GM23338 (cell line): ENCODE data around the gene IPO13. TPM values are rescaled to one million over a fixed set of nuclear protein-coding genes. Genes with fewer than 3 reads are reported as not detected.

Experiments
- ATAC-seq: fragments of 200-7000 bp; cut with Tn5 transposase; 3 replicates; pipeline ENCODE4 v1.9.1; 2020
- DNase-seq: peaks from one replicate; pipeline ENCODE4 v3.0.0-alpha.2; 2015; ENCODE audit warnings: low spot score
- H2AFZ ChIP-seq: fragments of 200-600 bp; sonication (generic); 2 replicates; pipeline ENCODE4 v1.8.0; 2016; ENCODE audit warnings: antibody characterized with exemption, mild to moderate bottlenecking, moderate library complexity
- H3F3A ChIP-seq: fragments of 200-600 bp; sonication (generic); replicated peaks from 2 replicates; pipeline ENCODE4 v1.8.0; 2017; ENCODE audit warnings: antibody characterized with exemption, mixed run types, low read depth
- H3K27ac ChIP-seq: fragments of 200-600 bp; sonication (generic); 2 replicates; pipeline ENCODE4 v1.6.1; 2016; ENCODE audit warnings: low read depth
- H3K27me3 ChIP-seq: fragments of 200-600 bp; sonication (generic); 2 replicates; pipeline ENCODE4 v1.8.0; 2016; ENCODE audit warnings: mild to moderate bottlenecking, mixed run types, moderate library complexity; ENCODE audit not compliant: insufficient read depth
- H3K36me3 ChIP-seq: fragments of 200-600 bp; sonication (generic); 2 replicates; pipeline ENCODE4 v1.8.0; 2016; ENCODE audit warnings: mild to moderate bottlenecking; ENCODE audit not compliant: insufficient read depth
- H3K4me1 ChIP-seq: fragments of 200-600 bp; sonication (generic); 2 replicates; pipeline ENCODE4 v1.8.0; 2016; ENCODE audit warnings: mild to moderate bottlenecking, moderate library complexity; ENCODE audit not compliant: insufficient read depth
- H3K4me2 ChIP-seq: fragments of 200-600 bp; sonication (generic); 2 replicates; pipeline ENCODE4 v1.7.1; 2017; ENCODE audit warnings: mixed run types
- H3K4me3 ChIP-seq: fragments of 200-600 bp; sonication (generic); 2 replicates; pipeline ENCODE4 v1.6.1; 2016; ENCODE audit warnings: mixed run types
- H3K79me2 ChIP-seq: fragments of 200-600 bp; sonication (generic); replicated peaks from 2 replicates; pipeline ENCODE4 v1.8.0; 2017; ENCODE audit warnings: mild to moderate bottlenecking; ENCODE audit not compliant: insufficient read depth
- H3K9me2 ChIP-seq: fragments of 200-600 bp; sonication (generic); 2 replicates; pipeline ENCODE4 v1.8.0; 2017; ENCODE audit not compliant: insufficient read depth
- H4K20me1 ChIP-seq: fragments of 200-600 bp; sonication (generic); replicated peaks from 2 replicates; pipeline ENCODE4 v1.8.0; 2017; ENCODE audit warnings: mild to moderate bottlenecking; ENCODE audit not compliant: insufficient read depth
- H3K27ac Mint-ChIP-seq: 2 replicates; pipeline ENCODE4 v1.8.0; 2020; ENCODE audit warnings: inconsistent platforms, mild to moderate bottlenecking, moderate library complexity, mixed read lengths
- H3K27me3 Mint-ChIP-seq: 3 replicates; pipeline ENCODE4 v1.8.0; 2022; ENCODE audit warnings: low read depth, mild to moderate bottlenecking, moderate library complexity, mixed read lengths, inconsistent platforms; ENCODE audit not compliant: insufficient read depth, poor library complexity
- H3K36me3 Mint-ChIP-seq: 3 replicates; pipeline ENCODE4 v1.8.0; 2021; ENCODE audit warnings: low read depth, mild to moderate bottlenecking, inconsistent platforms, moderate library complexity, mixed read lengths
- H3K4me1 Mint-ChIP-seq: 3 replicates; pipeline ENCODE4 v1.8.0; 2020; ENCODE audit warnings: mild to moderate bottlenecking, inconsistent platforms, mixed read lengths
- H3K4me3 Mint-ChIP-seq: 3 replicates; pipeline ENCODE4 v1.8.0; 2021; ENCODE audit warnings: moderate library complexity, mild to moderate bottlenecking, inconsistent platforms, mixed read lengths
- H3K9me3 Mint-ChIP-seq: 3 replicates; pipeline ENCODE4 v1.8.0; 2020; ENCODE audit warnings: moderate library complexity, mild to moderate bottlenecking, inconsistent platforms, mixed read lengths
- JUNB ChIP-seq: IDR thresholded peaks from one replicate; pipeline ENCODE4 v1.6.1; 2016; ENCODE audit warnings: antibody characterized with exemption; ENCODE audit not compliant: unreplicated experiment
- POLR2AphosphoS5 ChIP-seq: IDR thresholded peaks from 2 replicates; pipeline ENCODE4 v1.6.1; 2016; ENCODE audit warnings: antibody characterized with exemption, low read depth
- STAT1 ChIP-seq: IDR thresholded peaks from one replicate; pipeline ENCODE4 v1.6.1; 2016; ENCODE audit warnings: antibody characterized with exemption; ENCODE audit not compliant: unreplicated experiment
- ZNF114 ChIP-seq: fragments of 250-450 bp; sonication (Bioruptor Pico); IDR thresholded peaks from 2 replicates; pipeline ENCODE4 v1.5.0; 2020; ENCODE audit warnings: mild to moderate bottlenecking, moderate library complexity
- polyA plus RNA-seq: library from polyadenylated mRNA; unstranded; fragments of >200 nt; fragmentation: Nextera tagmentation; extraction: Ambion mirVana; gene quantifications from 2 replicates; pipeline ENCODE4 v1.2.1, GENCODE V29; 2016
- total RNA-seq: library from RNA; depleted of rRNA; stranded (reverse); fragments of >200 nt; shearing (Covaris generic); gene quantifications from 2 replicates; pipeline ENCODE4 v1.2.3, GENCODE V29; 2014
- TF ChIP-seq, protein P1 (sequence below): fragments of 250-450 bp; sonication (Bioruptor Pico); IDR thresholded peaks from 2 replicates; pipeline ENCODE4 v1.5.0; 2020; ENCODE audit warnings: mild to moderate bottlenecking, moderate library complexity

Gene IPO13
- total and polyA plus RNA-seq, 2 experiments from 2014 or later, result 10.4 to 22.8 TPM

DNA sequence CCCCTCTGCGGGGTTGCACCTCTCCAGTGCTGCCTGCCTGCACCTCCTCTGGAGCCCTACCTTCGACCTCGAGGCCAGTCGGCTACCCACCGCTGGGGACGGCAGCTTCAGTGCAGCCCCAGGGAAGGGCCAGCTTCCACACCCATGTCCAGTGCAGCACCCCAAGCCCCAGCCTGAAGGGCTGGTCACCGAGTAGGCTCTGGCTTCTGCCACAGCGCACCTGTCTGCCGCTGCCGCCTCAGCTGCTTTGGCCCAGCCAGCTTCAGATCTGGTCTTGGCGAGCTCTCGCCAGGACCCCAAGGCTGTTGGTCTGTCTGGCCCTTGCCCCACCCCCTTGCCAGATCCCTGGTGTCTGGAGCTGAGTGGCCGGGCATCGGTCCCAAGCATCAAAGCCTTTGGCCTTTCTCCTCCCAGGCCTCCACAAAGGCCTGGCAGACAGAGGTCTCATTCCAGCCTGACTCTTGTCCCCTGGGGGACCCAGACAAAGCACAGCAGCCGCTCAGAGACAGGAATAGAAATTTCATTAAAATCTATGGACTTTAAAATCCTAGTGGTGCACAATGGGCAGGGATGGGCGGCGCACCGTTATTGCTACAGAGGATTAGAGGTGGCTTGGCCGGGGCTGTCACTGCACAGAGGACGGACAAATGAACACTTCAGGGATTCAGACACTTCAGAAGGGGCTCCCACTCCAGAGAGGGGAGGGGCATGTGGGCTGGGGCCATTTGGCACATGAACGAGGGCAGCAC, 49.4 kb downstream of the IPO13 start:
- H3K4me3 ChIP-seq, result no peak overlapping the region
- Mint-ChIP-seq H3K36me3 (peaks cover 30% of the 10 kb centered on the region), H3K27me3 (peaks cover 34% of the 10 kb centered on the region), H3K4me1 (peaks cover 29% of the 10 kb centered on the region), H3K9me3 (no peaks in the 10 kb centered on the region), H3K27ac (no peak overlapping the region), H3K4me3 (no peak overlapping the region)
- no peaks in the 10 kb centered on the region for H3K79me2 ChIP-seq
- H2AFZ ChIP-seq, result no peak overlapping the region
- H4K20me1 ChIP-seq, result no peaks in the 10 kb centered on the region
- ATAC-seq (no peak), DNase-seq (no peak)
- no peak overlapping the region for H3K27ac ChIP-seq
- peaks cover 13% of the 10 kb centered on the region for H3F3A ChIP-seq
- H3K4me2 ChIP-seq, result no peak overlapping the region
- peaks cover 10% of the 10 kb centered on the region for H3K4me1 ChIP-seq
- no peaks in the 10 kb centered on the region for H3K9me2 ChIP-seq
- H3K27me3 ChIP-seq, result peaks cover 6% of the 10 kb centered on the region; the same call in 1 of the 2 replicates
- TF ChIP-seq JUNB, result no peak
- TF ChIP-seq POLR2AphosphoS5, result no peak
- TF ChIP-seq, protein P1, sequence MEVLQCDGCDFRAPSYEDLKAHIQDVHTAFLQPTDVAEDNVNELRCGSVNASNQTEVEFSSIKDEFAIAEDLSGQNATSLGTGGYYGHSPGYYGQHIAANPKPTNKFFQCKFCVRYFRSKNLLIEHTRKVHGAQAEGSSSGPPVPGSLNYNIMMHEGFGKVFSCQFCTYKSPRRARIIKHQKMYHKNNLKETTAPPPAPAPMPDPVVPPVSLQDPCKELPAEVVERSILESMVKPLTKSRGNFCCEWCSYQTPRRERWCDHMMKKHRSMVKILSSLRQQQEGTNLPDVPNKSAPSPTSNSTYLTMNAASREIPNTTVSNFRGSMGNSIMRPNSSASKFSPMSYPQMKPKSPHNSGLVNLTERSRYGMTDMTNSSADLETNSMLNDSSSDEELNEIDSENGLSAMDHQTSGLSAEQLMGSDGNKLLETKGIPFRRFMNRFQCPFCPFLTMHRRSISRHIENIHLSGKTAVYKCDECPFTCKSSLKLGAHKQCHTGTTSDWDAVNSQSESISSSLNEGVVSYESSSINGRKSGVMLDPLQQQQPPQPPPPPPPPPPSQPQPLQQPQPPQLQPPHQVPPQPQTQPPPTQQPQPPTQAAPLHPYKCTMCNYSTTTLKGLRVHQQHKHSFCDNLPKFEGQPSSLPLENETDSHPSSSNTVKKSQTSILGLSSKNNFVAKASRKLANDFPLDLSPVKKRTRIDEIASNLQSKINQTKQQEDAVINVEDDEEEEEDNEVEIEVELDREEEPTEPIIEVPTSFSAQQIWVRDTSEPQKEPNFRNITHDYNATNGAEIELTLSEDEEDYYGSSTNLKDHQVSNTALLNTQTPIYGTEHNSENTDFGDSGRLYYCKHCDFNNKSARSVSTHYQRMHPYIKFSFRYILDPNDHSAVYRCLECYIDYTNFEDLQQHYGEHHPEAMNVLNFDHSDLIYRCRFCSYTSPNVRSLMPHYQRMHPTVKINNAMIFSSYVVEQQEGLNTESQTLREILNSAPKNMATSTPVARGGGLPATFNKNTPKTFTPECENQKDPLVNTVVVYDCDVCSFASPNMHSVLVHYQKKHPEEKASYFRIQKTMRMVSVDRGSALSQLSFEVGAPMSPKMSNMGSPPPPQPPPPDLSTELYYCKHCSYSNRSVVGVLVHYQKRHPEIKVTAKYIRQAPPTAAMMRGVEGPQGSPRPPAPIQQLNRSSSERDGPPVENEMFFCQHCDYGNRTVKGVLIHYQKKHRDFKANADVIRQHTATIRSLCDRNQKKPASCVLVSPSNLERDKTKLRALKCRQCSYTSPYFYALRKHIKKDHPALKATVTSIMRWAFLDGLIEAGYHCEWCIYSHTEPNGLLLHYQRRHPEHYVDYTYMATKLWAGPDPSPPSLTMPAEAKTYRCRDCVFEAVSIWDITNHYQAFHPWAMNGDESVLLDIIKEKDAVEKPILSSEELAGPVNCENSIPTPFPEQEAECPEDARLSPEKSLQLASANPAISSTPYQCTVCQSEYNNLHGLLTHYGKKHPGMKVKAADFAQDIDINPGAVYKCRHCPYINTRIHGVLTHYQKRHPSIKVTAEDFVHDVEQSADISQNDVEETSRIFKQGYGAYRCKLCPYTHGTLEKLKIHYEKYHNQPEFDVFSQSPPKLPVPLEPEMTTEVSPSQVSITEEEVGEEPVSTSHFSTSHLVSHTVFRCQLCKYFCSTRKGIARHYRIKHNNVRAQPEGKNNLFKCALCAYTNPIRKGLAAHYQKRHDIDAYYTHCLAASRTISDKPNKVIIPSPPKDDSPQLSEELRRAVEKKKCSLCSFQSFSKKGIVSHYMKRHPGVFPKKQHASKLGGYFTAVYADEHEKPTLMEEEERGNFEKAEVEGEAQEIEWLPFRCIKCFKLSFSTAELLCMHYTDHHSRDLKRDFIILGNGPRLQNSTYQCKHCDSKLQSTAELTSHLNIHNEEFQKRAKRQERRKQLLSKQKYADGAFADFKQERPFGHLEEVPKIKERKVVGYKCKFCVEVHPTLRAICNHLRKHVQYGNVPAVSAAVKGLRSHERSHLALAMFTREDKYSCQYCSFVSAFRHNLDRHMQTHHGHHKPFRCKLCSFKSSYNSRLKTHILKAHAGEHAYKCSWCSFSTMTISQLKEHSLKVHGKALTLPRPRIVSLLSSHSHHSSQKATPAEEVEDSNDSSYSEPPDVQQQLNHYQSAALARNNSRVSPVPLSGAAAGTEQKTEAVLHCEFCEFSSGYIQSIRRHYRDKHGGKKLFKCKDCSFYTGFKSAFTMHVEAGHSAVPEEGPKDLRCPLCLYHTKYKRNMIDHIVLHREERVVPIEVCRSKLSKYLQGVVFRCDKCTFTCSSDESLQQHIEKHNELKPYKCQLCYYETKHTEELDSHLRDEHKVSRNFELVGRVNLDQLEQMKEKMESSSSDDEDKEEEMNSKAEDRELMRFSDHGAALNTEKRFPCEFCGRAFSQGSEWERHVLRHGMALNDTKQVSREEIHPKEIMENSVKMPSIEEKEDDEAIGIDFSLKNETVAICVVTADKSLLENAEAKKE (CRISPR knock-in tag), result no peak
- H3K36me3 ChIP-seq, result 0 out of 2 replicates have a peak, but pooled peaks cover 3% of the 10 kb centered on the region

DNA sequence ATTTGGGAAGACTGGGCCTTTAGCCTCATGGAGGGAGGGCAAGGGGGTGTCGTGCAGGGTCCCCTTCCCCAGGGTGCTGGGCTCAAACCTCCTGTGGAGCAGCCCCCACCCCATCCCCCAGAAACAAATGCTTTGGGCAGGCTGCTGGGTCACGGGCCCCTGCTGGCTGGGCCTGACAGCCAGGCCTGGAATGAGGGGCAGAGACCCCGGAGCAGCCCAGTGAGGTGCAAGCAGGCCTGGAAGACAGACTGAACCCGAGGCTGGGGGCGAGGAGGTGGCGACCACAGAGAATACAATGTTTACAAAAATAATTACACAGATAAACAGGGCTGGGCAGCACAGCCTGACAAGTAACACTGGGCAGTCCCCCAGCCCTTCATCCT, 50.0 kb downstream of the IPO13 start:
- DNase-seq (no peak), ATAC-seq (no peak)
- H3K4me3 Mint-ChIP-seq, result no peak overlapping the region
- peaks cover 35% of the 10 kb centered on the region for H3K36me3 Mint-ChIP-seq
- H3K27ac ChIP-seq, result no peak overlapping the region
- no peak for TF ChIP-seq STAT1
- no peak for TF ChIP-seq ZNF114 (CRISPR knock-in tag)
- TF ChIP-seq JUNB, result no peak
- no peak for TF ChIP-seq POLR2AphosphoS5
- H3K9me2 ChIP-seq, result no peaks in the 10 kb centered on the region
- H3K27ac Mint-ChIP-seq, result no peak overlapping the region
- no peaks in the 10 kb centered on the region; the same call in 1 of the 2 replicates for H4K20me1 ChIP-seq
- no peak overlapping the region for H2AFZ ChIP-seq
- peaks cover 9% of the 10 kb centered on the region for H3F3A ChIP-seq
- peaks cover 10% of the 10 kb centered on the region for H3K4me1 ChIP-seq
- no peaks in the 10 kb centered on the region for H3K79me2 ChIP-seq
- no peak overlapping the region for H3K4me3 ChIP-seq
- peaks cover 36% of the 10 kb centered on the region for H3K27me3 Mint-ChIP-seq
- no peaks in the 10 kb centered on the region for H3K9me3 Mint-ChIP-seq
- H3K4me2 ChIP-seq, result no peak overlapping the region
- H3K4me1 Mint-ChIP-seq, result peaks cover 29% of the 10 kb centered on the region
- 0 out of 2 replicates have a peak, but pooled peaks cover 3% of the 10 kb centered on the region for H3K36me3 ChIP-seq
- H3K27me3 ChIP-seq, result peaks cover 6% of the 10 kb centered on the region; the same call in 1 of the 2 replicates
